ENCODE data around the gene MCC.
"Not testable (repeated sequence)": the region's sequence is repeated elsewhere in the genome, so short reads cannot be mapped to it uniquely, and the experiment has no call there.

The MCC gene

GRCh38 chr5:113425909-113426308, 62.3 kb downstream of the MCC start:
- DNase-seq (ENCODE audit: low spot score) = peak; percentile 88

- DNase-seq (ENCODE audit: low spot score) = no peak
Measured at GRCh38 chr5:113421693-113422092, 66.6 kb downstream of the MCC start.

- DNase-seq (ENCODE audit: low spot score) = no peak
Measured at GRCh38 chr5:113405530-113405929, 82.7 kb downstream of the MCC start.

GRCh38 chr5:113404269-113404668, 84.0 kb downstream of the MCC start:
- DNase-seq (ENCODE audit: low spot score) = no peak

- not testable (repeated sequence) for DNase-seq (ENCODE audit: low spot score)
Measured at GRCh38 chr5:113397986-113398385, 90.3 kb downstream of the MCC start.

- DNase-seq (ENCODE audit: low spot score) = no peak
Measured at GRCh38 chr5:113397046-113397445, 91.2 kb downstream of the MCC start.

- DNase-seq (ENCODE audit: low spot score) = no peak
Measured at GRCh38 chr5:113394658-113395057, 93.6 kb downstream of the MCC start.

GRCh38 chr5:113390224-113390623, 98.0 kb downstream of the MCC start:
- DNase-seq (ENCODE audit: low spot score) = no peak

GRCh38 chr5:113389116-113389515, 99.1 kb downstream of the MCC start:
- DNase-seq (ENCODE audit: low spot score) = no peak

- DNase-seq (ENCODE audit: low spot score) = no peak
Measured at GRCh38 chr5:113387844-113388243, 100.4 kb downstream of the MCC start.

GRCh38 chr5:113384782-113385285, 103.4 kb downstream of the MCC start:
- DNase-seq (ENCODE audit: low spot score) = no peak

GRCh38 chr5:113382731-113383130, 105.5 kb downstream of the MCC start:
- DNase-seq (ENCODE audit: low spot score) = no peak

GRCh38 chr5:113381791-113382190, 106.5 kb downstream of the MCC start:
- no peak for DNase-seq (ENCODE audit: low spot score)

- DNase-seq (ENCODE audit: low spot score) = no peak
Measured at GRCh38 chr5:113380807-113381326, 107.4 kb downstream of the MCC start.

- no peak for DNase-seq (ENCODE audit: low spot score)
Measured at GRCh38 chr5:113379936-113380806, 108.1 kb downstream of the MCC start.

GRCh38 chr5:113378959-113379541, 109.2 kb downstream of the MCC start:
- peak; percentile 72 for DNase-seq (ENCODE audit: low spot score)

GRCh38 chr5:113378514-113378913, 109.7 kb downstream of the MCC start:
- no peak for DNase-seq (ENCODE audit: low spot score)

GRCh38 chr5:113378081-113378480, 110.2 kb downstream of the MCC start:
- DNase-seq (ENCODE audit: low spot score) = no peak

GRCh38 chr5:113376640-113377039, 111.6 kb downstream of the MCC start:
- no peak for DNase-seq (ENCODE audit: low spot score)

GRCh38 chr5:113375480-113376060, 112.7 kb downstream of the MCC start:
- no peak for DNase-seq (ENCODE audit: low spot score)

GRCh38 chr5:113373426-113373825, 114.8 kb downstream of the MCC start:
- no peak for DNase-seq (ENCODE audit: low spot score)

GRCh38 chr5:113371721-113372196, 116.5 kb downstream of the MCC start:
- peak; percentile 9 for DNase-seq (ENCODE audit: low spot score)

GRCh38 chr5:113367586-113367985, 120.7 kb downstream of the MCC start:
- DNase-seq (ENCODE audit: low spot score) = no peak

Data from cerebellar cortex (tissue), 1 donor.